RWPE2 (cell line): ENCODE measurements around the gene ZMIZ1.

Experiments
- ATAC-seq: fragments of 200-7000 bp; cut with Tn5 transposase; 3 replicates; pipeline ENCODE4 v1.9.1; 2021; ENCODE audit warnings: low read depth
- DNase-seq: peaks from one replicate; pipeline ENCODE4 v3.0.0-alpha.2; 2020; ENCODE audit warnings: low spot score
- H3K27ac ChIP-seq: fragments of 450-650 bp; 2 replicates; pipeline ENCODE4 v1.5.1; 2017; ENCODE audit warnings: mild to moderate bottlenecking; ENCODE audit not compliant: poor library complexity, severe bottlenecking
- H3K27me3 ChIP-seq: fragments of 250-450 bp; sonication (Bioruptor Pico); 2 replicates; pipeline ENCODE4 v1.5.1; 2021; ENCODE audit warnings: mild to moderate bottlenecking, moderate library complexity; ENCODE audit not compliant: insufficient read depth, poor library complexity, severe bottlenecking
- H3K36me3 ChIP-seq: fragments of 250-450 bp; sonication (Bioruptor Pico); 2 replicates; pipeline ENCODE4 v1.5.1; 2020; ENCODE audit warnings: low read depth, mild to moderate bottlenecking, moderate library complexity
- H3K4me1 ChIP-seq: fragments of 250-450 bp; sonication (Bioruptor Pico); 2 replicates; pipeline ENCODE4 v1.5.1; 2021; ENCODE audit warnings: mild to moderate bottlenecking, moderate library complexity; ENCODE audit not compliant: insufficient read depth, poor library complexity, severe bottlenecking
- H3K4me3 ChIP-seq: fragments of 250-450 bp; sonication (Bioruptor Pico); 2 replicates; pipeline ENCODE4 v1.5.1; 2021; ENCODE audit warnings: mild to moderate bottlenecking, moderate library complexity; ENCODE audit not compliant: severe bottlenecking
- H3K9me3 ChIP-seq: fragments of 250-450 bp; sonication (Bioruptor Pico); 2 replicates; pipeline ENCODE4 v1.5.1; 2021; ENCODE audit warnings: mild to moderate bottlenecking, moderate library complexity; ENCODE audit not compliant: severe bottlenecking
- TF ChIP-seq, protein P1 (sequence below): fragments of 450-650 bp; IDR thresholded peaks from one replicate; pipeline ENCODE4 v1.5.1; 2017; ENCODE audit warnings: mild to moderate bottlenecking, moderate library complexity; ENCODE audit not compliant: poor library complexity, severe bottlenecking

ZMIZ1 gene

GRCh38 chr10:79079490-79080355, 11.0 kb downstream of the ZMIZ1 start:
- H3K9me3 ChIP-seq, result no peaks in the 10 kb centered on the region
- ATAC-seq (no peak), DNase-seq (no peak)
- H3K27ac ChIP-seq, result no peak overlapping the region
- peaks cover 50% of the 10 kb centered on the region for H3K4me1 ChIP-seq
- H3K27me3 ChIP-seq, result no peaks in the 10 kb centered on the region
- TF ChIP-seq, protein P1, sequence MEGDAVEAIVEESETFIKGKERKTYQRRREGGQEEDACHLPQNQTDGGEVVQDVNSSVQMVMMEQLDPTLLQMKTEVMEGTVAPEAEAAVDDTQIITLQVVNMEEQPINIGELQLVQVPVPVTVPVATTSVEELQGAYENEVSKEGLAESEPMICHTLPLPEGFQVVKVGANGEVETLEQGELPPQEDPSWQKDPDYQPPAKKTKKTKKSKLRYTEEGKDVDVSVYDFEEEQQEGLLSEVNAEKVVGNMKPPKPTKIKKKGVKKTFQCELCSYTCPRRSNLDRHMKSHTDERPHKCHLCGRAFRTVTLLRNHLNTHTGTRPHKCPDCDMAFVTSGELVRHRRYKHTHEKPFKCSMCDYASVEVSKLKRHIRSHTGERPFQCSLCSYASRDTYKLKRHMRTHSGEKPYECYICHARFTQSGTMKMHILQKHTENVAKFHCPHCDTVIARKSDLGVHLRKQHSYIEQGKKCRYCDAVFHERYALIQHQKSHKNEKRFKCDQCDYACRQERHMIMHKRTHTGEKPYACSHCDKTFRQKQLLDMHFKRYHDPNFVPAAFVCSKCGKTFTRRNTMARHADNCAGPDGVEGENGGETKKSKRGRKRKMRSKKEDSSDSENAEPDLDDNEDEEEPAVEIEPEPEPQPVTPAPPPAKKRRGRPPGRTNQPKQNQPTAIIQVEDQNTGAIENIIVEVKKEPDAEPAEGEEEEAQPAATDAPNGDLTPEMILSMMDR, result no peak
- no peak overlapping the region for H3K4me3 ChIP-seq
- H3K36me3 ChIP-seq, result no peaks in the 10 kb centered on the region

DNA sequence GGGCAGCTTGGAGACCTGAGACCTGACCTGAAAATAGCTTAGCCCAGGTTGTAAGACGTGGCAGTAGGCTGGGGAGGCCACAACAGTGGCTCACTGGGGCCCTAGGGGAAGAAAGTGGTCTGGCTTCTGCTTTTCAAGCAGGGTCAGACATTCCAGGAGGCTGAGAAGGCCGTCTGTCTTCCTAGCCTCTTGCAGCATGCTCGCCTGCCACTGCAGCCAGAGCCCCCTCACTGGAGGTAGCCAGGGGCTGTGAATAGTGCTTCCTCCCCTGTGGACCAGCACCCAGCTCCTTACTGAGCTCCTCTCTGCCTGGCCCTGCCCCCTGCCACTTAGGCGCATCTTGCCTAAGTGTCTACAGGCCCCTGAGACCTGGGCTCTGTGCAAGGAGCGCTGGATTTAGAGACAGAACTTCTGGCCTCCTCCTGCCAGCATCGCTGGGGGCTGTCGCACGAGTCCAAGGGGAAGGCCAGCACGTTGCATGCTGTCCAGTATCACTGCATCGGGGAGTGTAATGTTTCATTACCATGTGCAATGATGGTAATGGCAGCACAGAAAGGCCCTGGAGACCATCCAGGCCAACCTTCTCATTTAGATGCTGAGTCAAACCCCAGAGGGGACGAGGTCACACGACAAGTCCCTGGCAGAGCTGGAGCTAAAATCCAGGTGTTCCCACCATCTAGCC, 12.7 kb downstream of the ZMIZ1 start:
- DNase-seq (no peak), ATAC-seq (peak; percentile 40; the same call in 2 of the 3 replicates)
- Histone ChIP-seq H3K27ac (peak overlapping the region; percentile 30), H3K27me3 (no peaks in the 10 kb centered on the region), H3K9me3 (no peaks in the 10 kb centered on the region), H3K4me1 (peaks cover 49% of the 10 kb centered on the region), H3K4me3 (no peak overlapping the region), H3K36me3 (no peaks in the 10 kb centered on the region)
- TF ChIP-seq, protein P1, result no peak

GRCh38 chr10:79082035-79082373, 13.2 kb downstream of the ZMIZ1 start:
- Histone ChIP-seq H3K27ac (peak overlapping the region; percentile 30), H3K9me3 (no peaks in the 10 kb centered on the region), H3K4me1 (peaks cover 54% of the 10 kb centered on the region), H3K36me3 (no peaks in the 10 kb centered on the region), H3K4me3 (no peak overlapping the region), H3K27me3 (no peaks in the 10 kb centered on the region)
- no peak for DNase-seq
- TF ChIP-seq, protein P1, result no peak
- no peak for ATAC-seq

- Histone ChIP-seq H3K27ac (peak overlapping the region; percentile 34), H3K27me3 (no peaks in the 10 kb centered on the region), H3K9me3 (no peaks in the 10 kb centered on the region), H3K36me3 (no peaks in the 10 kb centered on the region), H3K4me3 (no peak overlapping the region), H3K4me1 (peaks cover 63% of the 10 kb centered on the region)
- no peak for ATAC-seq
- TF ChIP-seq, protein P1, result no peak
- DNase-seq, result no peak
Observed at GRCh38 chr10:79082631-79083596, 14.1 kb downstream of the ZMIZ1 start.
